Endothelial cell of umbilical vein (primary cell): ENCODE data around the gene NEDD4L. TPM values are rescaled to one million over a fixed set of nuclear protein-coding genes. Genes with fewer than 3 reads are reported as not detected.

Source experiments
- BruUV-seq: library from RNA; stranded (reverse); fragments of 400-500 nt; replicated peaks from 2 replicates; lab custom pipeline; 2021; lab: Mats Ljungman, UMichigan
- CTCF ChIA-PET: fragments of 300-600, 350-600 bp; sonication (Branson Sonifier 250); formaldehyde crosslinking; loops from one replicate; lab custom pipeline; 2021; ENCODE audit warnings: antibody characterized with exemption, inconsistent platforms; lab: Charles Lee
- POLR2A ChIA-PET: fragments of 300-600, 350-600 bp; sonication (Branson Sonifier 250); formaldehyde crosslinking; loops from one replicate; lab custom pipeline; 2021; ENCODE audit warnings: antibody characterized with exemption, inconsistent platforms; lab: Charles Lee
- DNase-seq: peaks from one replicate; pipeline ENCODE4 v3.0.0-alpha.2; 2011; ENCODE audit warnings: low read depth, low spot score
- FAIRE-seq: peaks from 2 replicates; lab custom pipeline; 2011; peaks lifted over from hg19 to GRCh38; lab: Jason Lieb, UNC
- H2AFZ ChIP-seq: 2 replicates; pipeline ENCODE4 v1.6.0; 2012; ENCODE audit warnings: low read depth, low read length, control low read depth, inconsistent platforms
- H3K27ac ChIP-seq: 2 replicates; pipeline ENCODE4 v1.5.1; 2011; ENCODE audit warnings: low read depth, mild to moderate bottlenecking, control low read depth, low read length, moderate library complexity; ENCODE audit not compliant: insufficient read depth
- H3K27me3 ChIP-seq, 2 experiments: 2 replicates each; pipeline versions ENCODE4 v1.6.0 to v1.6.1; 2011; ENCODE audit warnings: low read length in 2 of 2, mixed read lengths in 1 of 2; ENCODE audit not compliant: control insufficient read depth in 2 of 2, insufficient read depth in 2 of 2
- H3K36me3 ChIP-seq, 2 experiments: 2 replicates in 1 of 2; 3 replicates in 1 of 2; pipeline ENCODE4 v1.5.1; 2011; ENCODE audit warnings: low read length in 2 of 2, mild to moderate bottlenecking in 1 of 2, moderate library complexity in 1 of 2; ENCODE audit not compliant: control insufficient read depth in 2 of 2, insufficient read depth in 2 of 2; ENCODE audit errors: extremely low read depth in 1 of 2
- H3K4me1 ChIP-seq: 3 replicates; pipeline ENCODE4 v1.5.1; 2011; ENCODE audit warnings: mild to moderate bottlenecking, low read length; ENCODE audit not compliant: control insufficient read depth, insufficient read depth; ENCODE audit errors: extremely low read depth
- H3K4me2 ChIP-seq: 2 replicates; pipeline ENCODE4 v1.6.1; 2011; ENCODE audit warnings: low read length, control low read depth, mixed read lengths; ENCODE audit not compliant: insufficient read depth
- H3K4me3 ChIP-seq, 3 experiments: fragments of 200-600 bp in 1 of 3; sonication (generic), shearing (Covaris generic) in 1 of 3; replicated peaks in 1 of 3; 2 replicates each; pipeline ENCODE4 v1.5.1; 2011 to 2016; ENCODE audit warnings: control low read depth in 3 of 3, low read length in 3 of 3, mild to moderate bottlenecking in 2 of 3, inconsistent platforms in 1 of 3, low read depth in 1 of 3, moderate library complexity in 1 of 3; ENCODE audit not compliant: insufficient read depth in 1 of 3
- H3K79me2 ChIP-seq: 2 replicates; pipeline ENCODE4 v1.6.0; 2012; ENCODE audit warnings: low read length, inconsistent platforms; ENCODE audit not compliant: control insufficient read depth, insufficient read depth
- H3K9ac ChIP-seq: replicated peaks from 2 replicates; pipeline ENCODE3; 2011; ENCODE audit warnings: low read length, control low read depth; ENCODE audit not compliant: insufficient read depth; ENCODE audit errors: extremely low read depth
- H3K9me1 ChIP-seq: replicated peaks from 3 replicates; pipeline ENCODE4 v1.6.0; 2011; ENCODE audit warnings: mild to moderate bottlenecking, low read length; ENCODE audit not compliant: control insufficient read depth, insufficient read depth; ENCODE audit errors: extremely low read depth
- H3K9me3 ChIP-seq: replicated peaks from 2 replicates; pipeline ENCODE4 v1.5.1; 2012; ENCODE audit warnings: low read length, inconsistent platforms; ENCODE audit not compliant: control insufficient read depth, insufficient read depth
- H4K20me1 ChIP-seq: replicated peaks from 2 replicates; pipeline ENCODE3; 2011; ENCODE audit warnings: mild to moderate bottlenecking, low read length; ENCODE audit not compliant: control insufficient read depth, insufficient read depth; ENCODE audit errors: extremely low read depth
- CTCF ChIP-seq, 2 donors: IDR thresholded peaks; 1 replicate in 1 of 2; 2 replicates in 1 of 2; pipeline ENCODE4 v1.5.1; 2011; ENCODE audit warnings: low read length in 2 of 2, mild to moderate bottlenecking in 2 of 2, moderate library complexity in 2 of 2, control low read depth in 1 of 2, inconsistent platforms in 1 of 2, low read depth in 1 of 2; ENCODE audit not compliant: insufficient read depth in 1 of 2; ENCODE audit errors: extremely low read depth in 1 of 2
- EZH2 ChIP-seq: IDR thresholded peaks from 2 replicates; pipeline ENCODE4 v1.6.1; 2012; ENCODE audit warnings: borderline replicate concordance, low read depth, mild to moderate bottlenecking, moderate library complexity, low read length, inconsistent platforms; ENCODE audit not compliant: severe bottlenecking
- FOS ChIP-seq: IDR thresholded peaks from 2 replicates; pipeline ENCODE4 v1.6.1; 2011; ENCODE audit warnings: mild to moderate bottlenecking, low read length, moderate library complexity, borderline replicate concordance; ENCODE audit not compliant: insufficient read depth
- GATA2 ChIP-seq: IDR thresholded peaks from 2 replicates; pipeline ENCODE4 v1.7.0; 2011; ENCODE audit warnings: low read depth, mild to moderate bottlenecking, moderate library complexity, mixed read lengths, low read length; ENCODE audit not compliant: insufficient read length, insufficient read depth
- JUN ChIP-seq: IDR thresholded peaks from 2 replicates; pipeline ENCODE4 v1.6.1; 2011; ENCODE audit warnings: borderline replicate concordance, low read depth; ENCODE audit not compliant: insufficient read length, insufficient read depth
- MAX ChIP-seq: IDR thresholded peaks from 2 replicates; pipeline ENCODE4 v1.6.1; 2011; ENCODE audit not compliant: insufficient read depth, insufficient read length
- MYC ChIP-seq: IDR thresholded peaks from one replicate; pipeline ENCODE4 v1.6.1; 2011; ENCODE audit warnings: mild to moderate bottlenecking, low read depth, low read length
- POLR2A ChIP-seq: IDR thresholded peaks from 2 replicates; pipeline ENCODE4 v1.6.1; 2012; ENCODE audit warnings: low read depth, mild to moderate bottlenecking, control low read depth, low read length
- POLR2AphosphoS5 ChIP-seq: IDR thresholded peaks from 2 replicates; pipeline ENCODE4 v1.6.1; 2012; ENCODE audit warnings: low read depth, mild to moderate bottlenecking, control low read depth, low read length, moderate library complexity; ENCODE audit not compliant: insufficient read depth
- dilution Hi-C: fragments of 300-500 bp; cut with MboI; formaldehyde crosslinking; loops from one replicate; pipeline ENCODE4 v1.15.0; 2019; ENCODE audit warnings: low sequenced_read_pairs; ENCODE audit not compliant: extremely low pct_ligation_motif_present
- intact Hi-C: fragments of 100-400 bp; cut with micrococcal nuclease; formaldehyde crosslinking; loops from one replicate; pipeline ENCODE4 v1.10.0; 2022
- polyA plus RNA-seq, 4 experiments: library from polyadenylated mRNA; depleted of rRNA in 3 of 4; stranded (reverse) in 3 of 4; unstranded in 1 of 4; fragments of >200 nt; gene quantifications; 2 replicates each; pipeline versions ENCODE4 v1.2.1 to v1.2.3, GENCODE V29; 2011 to 2012; ENCODE audit warnings: missing spikeins in 1 of 4
- total RNA-seq: library from RNA; stranded (reverse); gene quantifications from 2 replicates; pipeline ENCODE4 v1.2.3, GENCODE V29; 2021

The NEDD4L gene
- total and polyA plus RNA-seq, 2 donors (not counting 3 experiments of a cell fraction or from before 2014, with no cell fraction given): 20.5 to 78.9 TPM

GRCh38 chr18:58255701-58256311 lies 211.8 kb downstream of the NEDD4L start:
- Histone ChIP-seq H3K36me3 (no peaks in the 10 kb centered on the region), H3K27ac (no peak overlapping the region), H3K4me3 (no peak overlapping the region), H3K4me1 (no peaks in the 10 kb centered on the region), H3K27me3 (no peaks in the 10 kb centered on the region), H3K79me2 (no peaks in the 10 kb centered on the region), H3K9me1 (no peaks in the 10 kb centered on the region), H3K9me3 (no peaks in the 10 kb centered on the region), H3K4me2 (no peak overlapping the region), H3K9ac (no peak overlapping the region), H4K20me1 (no peaks in the 10 kb centered on the region), H2AFZ (no peak overlapping the region)
- POLR2A ChIA-PET: no interaction called here
- CTCF ChIA-PET: interaction anchor here (0.7 to 1.3 kb wide), 2 partner anchors 13 to 35 kb away, joined by 3 to 4 read pairs; no protein-coding TSS in a partner anchor
- intact Hi-C loops: no loop called here
- DNase-seq (no peak), FAIRE-seq (no peak)
- no peak for TF ChIP-seq CTCF (IDR thresholded peaks at IDR 0.05; ENCODE audit: extremely low read depth in 1 of 2, insufficient read depth in 1 of 2, low read depth in 1 of 2, low read length in 2 of 2)
- TF ChIP-seq GATA2: no peak
- no peak for TF ChIP-seq MAX
- no peak for TF ChIP-seq POLR2A
- no peak for TF ChIP-seq POLR2AphosphoS5
- no peak for TF ChIP-seq FOS
- no peak for TF ChIP-seq EZH2
- TF ChIP-seq MYC: no peak
- no peak for TF ChIP-seq JUN
- dilution Hi-C loops: no loop called here
- BruUV-seq: no TSS peak
